IPS DF 19.7 (cell line): ENCODE data around the gene FUT2.
"Not testable (repeated sequence)": the region's sequence is repeated elsewhere in the genome, so short reads cannot be mapped to it uniquely, and the experiment has no call there.

ENCODE experiments used
- DNase-seq: peaks from one replicate; pipeline ENCODE4 v3.0.0-alpha.2; 2013; ENCODE audit warnings: low read depth, low spot score

FUT2 gene

GRCh38 chr19:48670699-48671445, 24.9 kb upstream of the FUT2 start:
- no peak for DNase-seq

- no peak for DNase-seq
Measured at GRCh38 chr19:48671446-48671995, 24.2 kb upstream of the FUT2 start.

- DNase-seq = no peak
Measured at GRCh38 chr19:48672994-48673393, 22.8 kb upstream of the FUT2 start, which contains the start of gene NTN5. NTN5 (minus strand) TSS chr19:48673017; CDS start chr19:48670986, 2,031 bp downstream.

- DNase-seq = no peak
Measured at GRCh38 chr19:48673436-48674100, 22.2 kb upstream of the FUT2 start.

GRCh38 chr19:48674216-48674809, 21.5 kb upstream of the FUT2 start:
- no peak for DNase-seq

GRCh38 chr19:48674921-48675824, 20.6 kb upstream of the FUT2 start:
- peak; percentile 76 for DNase-seq

- no peak for DNase-seq
Measured at GRCh38 chr19:48676487-48676886, 19.3 kb upstream of the FUT2 start.

GRCh38 chr19:48676887-48677286, 18.9 kb upstream of the FUT2 start:
- no peak for DNase-seq

- DNase-seq = no peak
Measured at GRCh38 chr19:48678201-48678600, 17.6 kb upstream of the FUT2 start.

- DNase-seq = not testable (repeated sequence)
Measured at GRCh38 chr19:48680006-48680405, 15.8 kb upstream of the FUT2 start.

GRCh38 chr19:48680436-48681126, 15.2 kb upstream of the FUT2 start:
- no peak for DNase-seq

- DNase-seq = no peak
Measured at GRCh38 chr19:48681127-48681470, 14.7 kb upstream of the FUT2 start.

- no peak for DNase-seq
Measured at GRCh38 chr19:48683349-48683748, 12.4 kb upstream of the FUT2 start.

GRCh38 chr19:48685583-48685982, 10.2 kb upstream of the FUT2 start:
- no peak for DNase-seq

- DNase-seq = no peak
Measured at GRCh38 chr19:48686088-48686487, 9.7 kb upstream of the FUT2 start.

- DNase-seq = not testable (repeated sequence)
Measured at GRCh38 chr19:48686637-48687036, 9.1 kb upstream of the FUT2 start.

GRCh38 chr19:48687776-48688175, 8.0 kb upstream of the FUT2 start:
- DNase-seq = no peak

GRCh38 chr19:48689449-48689848, 6.3 kb upstream of the FUT2 start:
- no peak for DNase-seq

- not testable (repeated sequence) for DNase-seq
Measured at GRCh38 chr19:48693629-48694028, 2.1 kb upstream of the FUT2 start.

- peak; percentile 75 for DNase-seq
Measured at GRCh38 chr19:48696353-48697010, 711 bp downstream of the FUT2 start.
